SH-SY5Y (cell line): ENCODE measurements around the gene MRPL9.

Source experiments
- GATA2 ChIP-seq: IDR thresholded peaks from 2 replicates; pipeline ENCODE4 v1.6.1; 2011; ENCODE audit warnings: mild to moderate bottlenecking, low read depth, low read length
- GATA3 ChIP-seq: IDR thresholded peaks from 2 replicates; pipeline ENCODE4 v1.6.1; 2011; ENCODE audit warnings: low read depth, mild to moderate bottlenecking, low read length, moderate library complexity

DNA sequence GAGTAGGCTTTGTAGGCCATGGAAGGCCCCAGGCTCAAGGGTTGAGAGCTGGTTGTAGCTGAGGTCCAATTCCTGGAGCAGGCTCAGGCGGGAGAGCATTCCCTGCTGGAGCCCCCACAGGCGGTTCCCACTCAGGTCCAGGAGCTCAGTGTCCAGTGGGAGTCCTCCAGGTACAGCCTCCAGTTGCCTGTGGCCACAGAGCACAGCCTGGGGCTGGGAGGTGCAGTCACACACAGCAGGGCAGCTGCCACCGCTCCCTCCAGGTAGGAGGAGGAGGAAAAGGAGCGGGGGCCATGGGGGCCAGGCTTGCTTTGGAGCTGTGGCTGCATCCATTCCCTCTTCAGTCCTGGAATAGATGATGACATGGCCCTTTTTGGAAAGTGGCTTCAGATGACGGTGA is 39.1 kb upstream of the MRPL9 start:
- TF ChIP-seq GATA2 (no peak), GATA3 (no peak)
